Heart right ventricle (tissue), 16 donors: Measurements from ENCODE around the gene PXDN. TPM values are rescaled to one million over a fixed set of nuclear protein-coding genes. Genes with fewer than 3 reads are reported as not detected.

Source experiments
- ATAC-seq, 8 donors: fragments of 200-7000 bp; cut with Tn5 transposase; one replicate each; pipeline ENCODE4 v1.9.1; 2020; ENCODE audit warnings: mild to moderate bottlenecking in 8 of 8, moderate library complexity in 8 of 8, moderate number of reproducible peaks in 1 of 8
- DNase-seq, 2 donors: peaks; one replicate each; pipeline ENCODE4 v3.0.0-alpha.2; 2020
- H3K27ac ChIP-seq, 10 donors: fragments of 200-600 bp; sonication (generic) in 2 of 10; one replicate each; pipeline versions ENCODE4 v1.5.0 to v1.8.0; 2020 to 2022; ENCODE audit warnings: mild to moderate bottlenecking in 3 of 10
- H3K27me3 ChIP-seq, 7 donors: fragments of 200-600 bp; one replicate each; pipeline ENCODE4 v1.8.0; 2021 to 2022; ENCODE audit warnings: mild to moderate bottlenecking in 2 of 7
- H3K36me3 ChIP-seq, 9 donors: fragments of 200-600 bp; sonication (generic) in 1 of 9; one replicate each; pipeline versions ENCODE4 v1.5.0 to v1.8.0; 2020 to 2022; ENCODE audit warnings: mild to moderate bottlenecking in 2 of 9
- H3K4me1 ChIP-seq, 9 donors: fragments of 200-600 bp; sonication (generic) in 1 of 9; one replicate each; pipeline versions ENCODE4 v1.5.0 to v1.8.0; 2020 to 2022; ENCODE audit warnings: mild to moderate bottlenecking in 4 of 9
- H3K4me3 ChIP-seq, 10 donors: fragments of 200-600 bp; sonication (generic) in 2 of 10; one replicate each; pipeline versions ENCODE4 v1.5.0 to v1.8.0; 2020 to 2022; ENCODE audit warnings: mild to moderate bottlenecking in 7 of 10, moderate library complexity in 2 of 10
- H3K9me3 ChIP-seq, 11 donors: fragments of 200-600 bp in 10 of 11; sonication (generic) in 2 of 11; one replicate each; pipeline versions ENCODE4 v1.5.0 to v1.8.0; 2013 to 2022; ENCODE audit warnings: mild to moderate bottlenecking in 2 of 11, control low read depth in 1 of 11, moderate library complexity in 1 of 11
- CTCF ChIP-seq, 9 donors: fragments of 200-600 bp; sonication (generic) in 2 of 9; IDR thresholded peaks; one replicate each; pipeline versions ENCODE4 v1.5.0 to v1.8.0; 2021 to 2022; ENCODE audit warnings: antibody characterized with exemption in 9 of 9, mild to moderate bottlenecking in 5 of 9, moderate library complexity in 1 of 9
- WGBS, 2 donors: extraction: QIAGEN DNeasy Blood & Tissue Kit; methylation state at CpG; one replicate each; pipeline ENCODE4 v1.1.7; 2013; ENCODE audit warnings: inconsistent platforms in 1 of 2; 5-methylcytosine and 5-hydroxymethylcytosine counted together
- intact Hi-C, 10 donors: fragments of 100-400 bp; cut with DNase I; formaldehyde crosslinking; loops; one replicate each; pipeline versions ENCODE4 v1.11.1 to v1.14.2; 2022
- polyA plus RNA-seq, 2 donors: library from polyadenylated mRNA; stranded (reverse); fragments of 200-250 nt; gene quantifications; one replicate each; pipeline ENCODE4 v1.2.3, GENCODE V29; 2013
- total RNA-seq, 10 donors: library from RNA; stranded (reverse); fragmentation: NEBNext Ultra II Directional in 3 of 10; extraction: Animal tissue kit (Norgen Biotek cat#: 25700) in 3 of 10; gene quantifications; one replicate each; pipeline versions ENCODE4 v1.2.1 to v1.2.4, GENCODE V29; 2021 to 2023
- donor health status: Arrhythmogenic right ventricular cardiomyopathy.
- donor health status: ischemic (EF 13 %, LVEDD 7.1; RV severe dilation, severe dysfunction).
- donor health status: healthy with polysubstance abuse.
- donor health status: DM: no; HTN: yes; CAD: no.
- donor health status: DM: no; HTN: no; CAD: no.
- donor health status: ischemic (EF 25% LVEDD 6.9; RV normal size, moderate dysfunction).
- donor health status: ischemic (EF 25% LVEDD 5.7; RV mildly dilated, moderate dysfunction).
- donor health status: healthy.
- donor health status: DM: yes; HTN: yes; CAD: no.
- donor health status: Ischemic cardiomyopathy.
- donor health status: ischemic (EF 35%, LVEDD 5.7; RV mildly dilated, moderate dysfunction).
- donor health status: nonischemic (EF 11% LVEDD 7.7; RV severe dilation, severe dysfunction).
- donor health status: DM: yes; HTN: yes; CAD: no.
- donor health status: PGD.
- donor health status: ischemic (EF 29% LVEDD 5.4; RV normal size, mild dysfunction).
- donor health status: nonischemic (EF 23%, LVEDD 6.1; RV moderate dilation, normal function).

PXDN gene
- total and polyA plus RNA-seq, 12 donors, result 7.8 to 65.0 (median 18.9) TPM

- H3K4me1 ChIP-seq, result peaks cover 0 to 5% (median 2%) of the 10 kb centered on the region in 9 donors
- ATAC-seq, result peak in 1 of 8 donors; percentile 16
- H3K27me3 ChIP-seq, result peaks cover 0 to 5% (median 0%) of the 10 kb centered on the region in 7 donors
- no peak overlapping the region for H3K27ac ChIP-seq
- WGBS, 2 donors, result 73 to 76% methylated on average over 13 of the region's 13 CpGs
- no peak for DNase-seq
- no peak overlapping the region for H3K4me3 ChIP-seq
- peaks cover 0 to 96% (median 37%) of the 10 kb centered on the region in 9 donors for H3K36me3 ChIP-seq
- H3K9me3 ChIP-seq, result no peaks in the 10 kb centered on the region
- intact Hi-C loops, result no loop called here
- TF ChIP-seq CTCF (IDR thresholded peaks at IDR 0.05), result no peak
Observed at GRCh38 chr2:1636791-1637415, 107.4 kb downstream of the PXDN start.

GRCh38 chr2:1635823-1636222 is 108.5 kb downstream of the PXDN start:
- Histone ChIP-seq H3K27me3 (peaks cover 0 to 5% (median 0%) of the 10 kb centered on the region in 7 donors), H3K36me3 (peaks cover 0 to 94% (median 36%) of the 10 kb centered on the region in 9 donors), H3K27ac (no peak overlapping the region), H3K4me1 (peaks cover 0 to 10% (median 0%) of the 10 kb centered on the region in 9 donors), H3K4me3 (no peak overlapping the region), H3K9me3 (no peaks in the 10 kb centered on the region)
- no peak for TF ChIP-seq CTCF (IDR thresholded peaks at IDR 0.05)
- WGBS, 2 donors, result 88 to 92% methylated on average over 11 of the region's 11 CpGs
- ATAC-seq (no peak), DNase-seq (no peak)
- intact Hi-C loops, result no loop called here

- H3K9me3 ChIP-seq, result peaks cover 0 to 8% (median 0%) of the 10 kb centered on the region in 11 donors
- H3K4me3 ChIP-seq, result no peak overlapping the region
- no peak for TF ChIP-seq CTCF (IDR thresholded peaks at IDR 0.05)
- H3K4me1 ChIP-seq, result peaks cover 0 to 10% (median 0%) of the 10 kb centered on the region in 9 donors
- H3K27ac ChIP-seq, result no peak overlapping the region
- peaks cover 0 to 94% (median 31%) of the 10 kb centered on the region in 9 donors for H3K36me3 ChIP-seq
- no peak for DNase-seq
- intact Hi-C loops, result loop anchor here in 1 of 10 donors (5.0 kb wide), 1 partner anchor 43 kb away; no protein-coding TSS in a partner anchor
- ATAC-seq, result peak in 2 of 8 donors; percentile 28 to 48
- H3K27me3 ChIP-seq, result peaks cover 0 to 5% (median 0%) of the 10 kb centered on the region in 7 donors
- 96 to 97% methylated on average over 12 of the region's 12 CpGs for WGBS, 2 donors
Observed at GRCh38 chr2:1634681-1635341, 109.5 kb downstream of the PXDN start.

GRCh38 chr2:1633936-1634587 is 110.3 kb downstream of the PXDN start:
- peaks cover 0 to 15% (median 0%) of the 10 kb centered on the region in 11 donors for H3K9me3 ChIP-seq
- ATAC-seq, result peak in 1 of 8 donors; percentile 14
- H3K27ac ChIP-seq, result no peak overlapping the region
- DNase-seq, result no peak
- no peak overlapping the region for H3K4me3 ChIP-seq
- peaks cover 0 to 11% (median 2%) of the 10 kb centered on the region in 9 donors for H3K4me1 ChIP-seq
- H3K36me3 ChIP-seq, result peaks cover 0 to 95% (median 29%) of the 10 kb centered on the region in 9 donors
- no peak for TF ChIP-seq CTCF (IDR thresholded peaks at IDR 0.05)
- intact Hi-C loops, result loop anchor here in 1 of 10 donors (5.0 kb wide), 1 partner anchor 42 kb away; no protein-coding TSS in a partner anchor
- 82 to 85% methylated on average over 18 of the region's 18 CpGs for WGBS, 2 donors
- peaks cover 0 to 5% (median 0%) of the 10 kb centered on the region in 7 donors for H3K27me3 ChIP-seq
